Activated CD4-positive, alpha-beta T cell treated with anti-CD3 and anti-CD28 coated beads, Interleukin-2, Interleukin-4, amounts not matched to agents 100 ng/mL and 50 ng/mL, durations not matched to agents 16 hours and 8 hours (primary cell): ENCODE measurements around the gene DNAJC13.
"Not testable (repeated sequence)": the region's sequence is repeated elsewhere in the genome, so short reads cannot be mapped to it uniquely, and the experiment has no call there.

Source experiments
- DNase-seq: peaks from one replicate; pipeline ENCODE4 v3.0.0-alpha.2; 2020; ENCODE audit warnings: low spot score

The DNAJC13 gene

GRCh38 chr3:132545471-132545870 is 128.2 kb downstream of the DNAJC13 start:
- no peak for DNase-seq

GRCh38 chr3:132549169-132549568 is 131.9 kb downstream of the DNAJC13 start:
- no peak for DNase-seq

GRCh38 chr3:132549890-132550578 is 132.7 kb downstream of the DNAJC13 start:
- DNase-seq: peak; percentile 15

- DNase-seq: no peak
Observed at GRCh38 chr3:132550579-132551305, 133.4 kb downstream of the DNAJC13 start.

- DNase-seq: no peak
Observed at GRCh38 chr3:132553826-132554225, 136.5 kb downstream of the DNAJC13 start.

GRCh38 chr3:132554437-132554836 is 137.1 kb downstream of the DNAJC13 start:
- no peak for DNase-seq

- DNase-seq: no peak
Observed at GRCh38 chr3:132555306-132556035, 138.2 kb downstream of the DNAJC13 start.

GRCh38 chr3:132556036-132556386 is 138.7 kb downstream of the DNAJC13 start:
- DNase-seq: not testable (repeated sequence)

- no peak for DNase-seq
Observed at GRCh38 chr3:132556508-132557159, 139.3 kb downstream of the DNAJC13 start.

- DNase-seq: no peak
Observed at GRCh38 chr3:132561003-132561402, 143.7 kb downstream of the DNAJC13 start.

GRCh38 chr3:132563420-132564069 is 146.2 kb downstream of the DNAJC13 start:
- DNase-seq: no peak

GRCh38 chr3:132564070-132564465 is 146.8 kb downstream of the DNAJC13 start:
- DNase-seq: no peak

- DNase-seq: no peak
Observed at GRCh38 chr3:132568422-132568821, 151.1 kb downstream of the DNAJC13 start.

GRCh38 chr3:132569153-132569552 is 151.9 kb downstream of the DNAJC13 start:
- peak; percentile 28 for DNase-seq

- no peak for DNase-seq
Observed at GRCh38 chr3:132569580-132569979, 152.3 kb downstream of the DNAJC13 start.

GRCh38 chr3:132570016-132570415 is 152.7 kb downstream of the DNAJC13 start:
- no peak for DNase-seq

- DNase-seq: no peak
Observed at GRCh38 chr3:132573797-132574211, 156.5 kb downstream of the DNAJC13 start.

- DNase-seq: no peak
Observed at GRCh38 chr3:132587401-132587800, 170.1 kb downstream of the DNAJC13 start.
